Subcutaneous adipose tissue (tissue), 4 donors: Measurements from ENCODE around the gene ASIP. TPM values are rescaled to one million over a fixed set of nuclear protein-coding genes. Genes with fewer than 3 reads are reported as not detected.

ENCODE experiments used
- total RNA-seq, 4 donors: library from RNA; depleted of rRNA; stranded (reverse); fragments of >200 nt; gene quantifications; one replicate each; pipeline ENCODE4 v1.1.0, GENCODE V29; 2016
- TF ChIP-seq, protein P1 (sequence below): fragments of 450-650 bp; IDR thresholded peaks from one replicate; pipeline ENCODE4 v1.5.1; 2016; ENCODE audit warnings: low read depth, mild to moderate bottlenecking, control low read depth, antibody characterized with exemption, moderate library complexity

ASIP gene
- total RNA-seq, 4 donors from 2014 or later, result 1.2 TPM; not detected in 3

GRCh38 chr20:34211591-34211990 lies 29.6 kb upstream of the ASIP start:
- TF ChIP-seq, protein P1, sequence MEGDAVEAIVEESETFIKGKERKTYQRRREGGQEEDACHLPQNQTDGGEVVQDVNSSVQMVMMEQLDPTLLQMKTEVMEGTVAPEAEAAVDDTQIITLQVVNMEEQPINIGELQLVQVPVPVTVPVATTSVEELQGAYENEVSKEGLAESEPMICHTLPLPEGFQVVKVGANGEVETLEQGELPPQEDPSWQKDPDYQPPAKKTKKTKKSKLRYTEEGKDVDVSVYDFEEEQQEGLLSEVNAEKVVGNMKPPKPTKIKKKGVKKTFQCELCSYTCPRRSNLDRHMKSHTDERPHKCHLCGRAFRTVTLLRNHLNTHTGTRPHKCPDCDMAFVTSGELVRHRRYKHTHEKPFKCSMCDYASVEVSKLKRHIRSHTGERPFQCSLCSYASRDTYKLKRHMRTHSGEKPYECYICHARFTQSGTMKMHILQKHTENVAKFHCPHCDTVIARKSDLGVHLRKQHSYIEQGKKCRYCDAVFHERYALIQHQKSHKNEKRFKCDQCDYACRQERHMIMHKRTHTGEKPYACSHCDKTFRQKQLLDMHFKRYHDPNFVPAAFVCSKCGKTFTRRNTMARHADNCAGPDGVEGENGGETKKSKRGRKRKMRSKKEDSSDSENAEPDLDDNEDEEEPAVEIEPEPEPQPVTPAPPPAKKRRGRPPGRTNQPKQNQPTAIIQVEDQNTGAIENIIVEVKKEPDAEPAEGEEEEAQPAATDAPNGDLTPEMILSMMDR, result no peak

- TF ChIP-seq, protein P1, result no peak
Observed at GRCh38 chr20:34213213-34213612, 28.0 kb upstream of the ASIP start.

- TF ChIP-seq, protein P1, result no peak
Observed at GRCh38 chr20:34215711-34216381, 25.4 kb upstream of the ASIP start.

GRCh38 chr20:34216382-34216742 lies 24.9 kb upstream of the ASIP start:
- TF ChIP-seq, protein P1, result no peak

DNA sequence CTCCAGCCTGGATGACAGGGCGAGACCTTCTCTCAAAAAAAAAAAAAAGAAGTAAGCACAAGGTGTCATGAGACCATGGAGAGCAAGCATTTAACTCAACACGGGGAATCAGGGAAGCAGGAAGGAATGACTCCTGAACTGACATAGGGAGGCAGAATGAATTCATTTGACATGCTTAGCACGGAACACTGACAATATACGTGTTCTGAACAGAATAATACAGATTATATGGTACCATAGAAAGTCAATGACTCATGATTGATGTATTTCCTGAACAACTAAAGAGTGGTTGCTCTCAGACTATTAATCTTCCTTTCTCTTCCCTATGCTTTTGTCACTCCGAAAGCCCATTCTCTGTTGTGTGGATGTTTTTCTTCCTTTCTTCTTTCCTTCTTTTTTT lies 20.7 kb upstream of the ASIP start:
- TF ChIP-seq, protein P1, result no peak

GRCh38 chr20:34222208-34222607 lies 19.0 kb upstream of the ASIP start:
- TF ChIP-seq, protein P1, result no peak

DNA sequence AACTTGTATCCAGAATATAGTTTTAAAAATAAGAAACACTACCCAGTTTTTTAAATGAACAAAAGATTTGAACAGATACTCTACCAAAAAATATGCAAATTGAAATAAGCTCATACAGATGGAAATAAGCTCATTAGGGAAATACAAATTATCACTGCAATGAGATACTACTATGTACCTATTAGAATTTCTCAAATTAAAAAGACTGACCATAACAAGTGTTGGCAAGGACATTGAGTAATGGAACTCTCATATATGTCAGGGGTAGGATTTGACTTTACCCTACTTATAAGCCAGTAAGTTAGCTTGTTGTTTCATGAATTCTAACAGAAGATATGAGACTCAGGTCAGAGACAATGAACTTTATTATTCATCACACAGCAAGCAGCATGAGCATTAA lies 9.6 kb upstream of the ASIP start:
- TF ChIP-seq, protein P1, result no peak
